ENCODE data around the gene RASSF8.
A peak's percentile ranks its signal among the peaks of the same experiment; 100 is the strongest.

Gene RASSF8

GRCh38 chr12:26120561-26121274, 162.2 kb downstream of the RASSF8 start:
- H3K4me1 ChIP-seq (ENCODE audit: insufficient read depth, insufficient read length), result peaks cover 8% of the 10 kb centered on the region
- no peaks in the 10 kb centered on the region for H3K36me3 ChIP-seq (ENCODE audit: insufficient read depth, insufficient read length, low read length)
- TF ChIP-seq YY1 (IDR thresholded peaks at IDR 0.05; ENCODE audit: insufficient read depth, insufficient read length), result no peak
- no peak for TF ChIP-seq ZNF274 (IDR thresholded peaks at IDR 0.05; ENCODE audit: low read depth, low read length)
- TF ChIP-seq SUZ12 (IDR thresholded peaks at IDR 0.05; ENCODE audit: extremely low read depth, insufficient read depth, insufficient read length), result no peak
- H3K9ac ChIP-seq (ENCODE audit: insufficient read length, low read depth), result no peak overlapping the region
- H3K9me3 ChIP-seq (ENCODE audit: insufficient read depth, low read length), result no peaks in the 10 kb centered on the region
- peaks cover 72% of the 10 kb centered on the region for H3K27me3 ChIP-seq (ENCODE audit: insufficient read depth, insufficient read length)
- no peak overlapping the region for H3K4me3 ChIP-seq (ENCODE audit: insufficient read length, low read depth)
- no peak for DNase-seq (ENCODE audit: low read depth, low spot score)

GRCh38 chr12:26121323-26122060, 163.0 kb downstream of the RASSF8 start:
- Histone ChIP-seq H3K9ac (ENCODE audit: insufficient read length, low read depth) (peak overlapping the region; percentile 78), H3K4me3 (ENCODE audit: insufficient read length, low read depth) (peak overlapping the region; percentile 53), H3K9me3 (ENCODE audit: insufficient read depth, low read length) (no peaks in the 10 kb centered on the region), H3K27me3 (ENCODE audit: insufficient read depth, insufficient read length) (peaks cover 66% of the 10 kb centered on the region), H3K4me1 (ENCODE audit: insufficient read depth, insufficient read length) (peaks cover 8% of the 10 kb centered on the region), H3K36me3 (ENCODE audit: insufficient read depth, insufficient read length, low read length) (no peaks in the 10 kb centered on the region)
- TF ChIP-seq SUZ12 (IDR thresholded peaks at IDR 0.05; ENCODE audit: extremely low read depth, insufficient read depth, insufficient read length), result peak; percentile 95
- no peak for TF ChIP-seq YY1 (IDR thresholded peaks at IDR 0.05; ENCODE audit: insufficient read depth, insufficient read length)
- TF ChIP-seq ZNF274 (IDR thresholded peaks at IDR 0.05; ENCODE audit: low read depth, low read length), result no peak
- DNase-seq (ENCODE audit: low read depth, low spot score), result no peak

- no peak for DNase-seq (ENCODE audit: low read depth, low spot score)
- TF ChIP-seq YY1 (IDR thresholded peaks at IDR 0.05; ENCODE audit: insufficient read depth, insufficient read length) (no peak), ZNF274 (IDR thresholded peaks at IDR 0.05; ENCODE audit: low read depth, low read length) (no peak), SUZ12 (IDR thresholded peaks at IDR 0.05; ENCODE audit: extremely low read depth, insufficient read depth, insufficient read length) (peak; percentile 35)
- H3K4me1 ChIP-seq (ENCODE audit: insufficient read depth, insufficient read length), result peaks cover 8% of the 10 kb centered on the region
- peaks cover 69% of the 10 kb centered on the region for H3K27me3 ChIP-seq (ENCODE audit: insufficient read depth, insufficient read length)
- peak overlapping the region; percentile 78 for H3K9ac ChIP-seq (ENCODE audit: insufficient read length, low read depth)
- H3K36me3 ChIP-seq (ENCODE audit: insufficient read depth, insufficient read length, low read length), result no peaks in the 10 kb centered on the region
- H3K4me3 ChIP-seq (ENCODE audit: insufficient read length, low read depth), result peak overlapping the region; percentile 53
- no peaks in the 10 kb centered on the region for H3K9me3 ChIP-seq (ENCODE audit: insufficient read depth, low read length)
Observed at GRCh38 chr12:26122061-26122680, 163.7 kb downstream of the RASSF8 start.

GRCh38 chr12:26122681-26123481, 164.4 kb downstream of the RASSF8 start:
- Histone ChIP-seq H3K9ac (ENCODE audit: insufficient read length, low read depth) (peak overlapping the region; percentile 78), H3K4me3 (ENCODE audit: insufficient read length, low read depth) (peak overlapping the region; percentile 53), H3K4me1 (ENCODE audit: insufficient read depth, insufficient read length) (peaks cover 8% of the 10 kb centered on the region), H3K27me3 (ENCODE audit: insufficient read depth, insufficient read length) (peaks cover 76% of the 10 kb centered on the region), H3K9me3 (ENCODE audit: insufficient read depth, low read length) (no peaks in the 10 kb centered on the region), H3K36me3 (ENCODE audit: insufficient read depth, insufficient read length, low read length) (no peaks in the 10 kb centered on the region)
- TF ChIP-seq ZNF274 (IDR thresholded peaks at IDR 0.05; ENCODE audit: low read depth, low read length), result no peak
- peak; percentile 69 for TF ChIP-seq SUZ12 (IDR thresholded peaks at IDR 0.05; ENCODE audit: extremely low read depth, insufficient read depth, insufficient read length)
- DNase-seq (ENCODE audit: low read depth, low spot score), result peak; percentile 62

GRCh38 chr12:26123482-26123980, 165.0 kb downstream of the RASSF8 start:
- no peaks in the 10 kb centered on the region for H3K36me3 ChIP-seq (ENCODE audit: insufficient read depth, insufficient read length, low read length)
- no peak for DNase-seq (ENCODE audit: low read depth, low spot score)
- H3K9me3 ChIP-seq (ENCODE audit: insufficient read depth, low read length), result no peaks in the 10 kb centered on the region
- H3K4me1 ChIP-seq (ENCODE audit: insufficient read depth, insufficient read length), result peaks cover 8% of the 10 kb centered on the region
- TF ChIP-seq ZNF274 (IDR thresholded peaks at IDR 0.05; ENCODE audit: low read depth, low read length), result no peak
- TF ChIP-seq YY1 (IDR thresholded peaks at IDR 0.05; ENCODE audit: insufficient read depth, insufficient read length), result no peak
- TF ChIP-seq SUZ12 (IDR thresholded peaks at IDR 0.05; ENCODE audit: extremely low read depth, insufficient read depth, insufficient read length), result peak; percentile 64
- H3K27me3 ChIP-seq (ENCODE audit: insufficient read depth, insufficient read length), result peaks cover 83% of the 10 kb centered on the region
- no peak overlapping the region for H3K9ac ChIP-seq (ENCODE audit: insufficient read length, low read depth)
- H3K4me3 ChIP-seq (ENCODE audit: insufficient read length, low read depth), result peak overlapping the region; percentile 53

- DNase-seq (ENCODE audit: low read depth, low spot score), result peak; percentile 83
- peak within 1 kb of the TSS; percentile 71 for H3K9ac ChIP-seq (ENCODE audit: insufficient read length, low read depth)
Observed at GRCh38 chr12:26124446-26125399, 166.2 kb downstream of the RASSF8 start, which contains the start of gene BHLHE41. Gene BHLHE41 (minus strand): TSS chr12:26125037. CDS start chr12:26124779, 258 bp downstream.

More at GRCh38 chr12:26124446-26125399, 166.2 kb downstream of the RASSF8 start, which contains the start of gene BHLHE41:
- Histone ChIP-seq H3K9me3 (ENCODE audit: insufficient read depth, low read length) (no peaks in the 10 kb centered on the region), H3K4me3 (ENCODE audit: insufficient read length, low read depth) (peak within 1 kb of the TSS; percentile 65), H3K4me1 (ENCODE audit: insufficient read depth, insufficient read length) (peaks cover 8% of the 10 kb centered on the region), H3K36me3 (ENCODE audit: insufficient read depth, insufficient read length, low read length) (no peaks in the 10 kb centered on the region), H3K27me3 (ENCODE audit: insufficient read depth, insufficient read length) (peaks cover 90% of the 10 kb centered on the region)
- TF ChIP-seq YY1 (IDR thresholded peaks at IDR 0.05; ENCODE audit: insufficient read depth, insufficient read length) (no peak), SUZ12 (IDR thresholded peaks at IDR 0.05; ENCODE audit: extremely low read depth, insufficient read depth, insufficient read length) (peak; percentile 90), ZNF274 (IDR thresholded peaks at IDR 0.05; ENCODE audit: low read depth, low read length) (no peak)

All from NT2/D1 (cell line).